WTC11 (cell line): ENCODE results near the gene DDIT4. TPM values are rescaled to one million over a fixed set of nuclear protein-coding genes. Genes with fewer than 3 reads are reported as not detected.

Experiments
- ATAC-seq: fragments of 200-7000 bp; cut with Tn5 transposase; 2 replicates; pipeline ENCODE4 v1.10.0; 2021; ENCODE audit warnings: mild to moderate bottlenecking, moderate library complexity
- CTCF ChIA-PET: fragments of 300-600 bp; sonication (Branson Sonifier 250); formaldehyde crosslinking; loops from one replicate; lab custom pipeline; 2021; ENCODE audit warnings: antibody characterized with exemption; lab: Charles Lee
- POLR2A ChIA-PET: fragments of 350-600 bp; sonication (Branson Sonifier 250); formaldehyde crosslinking; loops from one replicate; lab custom pipeline; 2021; ENCODE audit warnings: antibody characterized with exemption; lab: Charles Lee
- DNase-seq: peaks from one replicate; pipeline ENCODE4 v3.0.0; 2021; ENCODE audit warnings: low spot score
- H3K27ac Mint-ChIP-seq: 2 replicates; pipeline ENCODE4 v1.8.0; 2021; ENCODE audit warnings: mixed read lengths
- H3K27me3 Mint-ChIP-seq: 2 replicates; pipeline ENCODE4 v1.8.0; 2021; ENCODE audit warnings: low read depth, mild to moderate bottlenecking, moderate library complexity, mixed read lengths
- H3K36me3 Mint-ChIP-seq: 2 replicates; pipeline ENCODE4 v1.8.0; 2021; ENCODE audit warnings: mixed read lengths
- H3K4me1 Mint-ChIP-seq: 2 replicates; pipeline ENCODE4 v1.8.0; 2022; ENCODE audit warnings: mixed read lengths
- H3K4me3 Mint-ChIP-seq: 2 replicates; pipeline ENCODE4 v1.8.0; 2021; ENCODE audit warnings: mild to moderate bottlenecking, moderate library complexity, mixed read lengths
- H3K9me3 Mint-ChIP-seq: 2 replicates; pipeline ENCODE4 v1.8.0; 2021; ENCODE audit warnings: mixed read lengths
- ATF6 ChIP-seq: sonication (generic); formaldehyde crosslinking; IDR thresholded peaks from 2 replicates; pipeline ENCODE4 v1.8.1; 2023; ENCODE audit warnings: mild to moderate bottlenecking, missing genetic modification reagents
- CTCF ChIP-seq: fragments of 200-600 bp; IDR thresholded peaks from 2 replicates; pipeline ENCODE4 v1.8.0; 2022; ENCODE audit warnings: antibody characterized with exemption
- E2F5 ChIP-seq: sonication (generic); formaldehyde crosslinking; IDR thresholded peaks from 2 replicates; pipeline ENCODE4 v1.8.1; 2022; ENCODE audit warnings: mild to moderate bottlenecking, moderate library complexity, missing genetic modification reagents
- ERG ChIP-seq: fragments of 250-450 bp; sonication (Bioruptor Pico); IDR thresholded peaks from 2 replicates; pipeline ENCODE4 v1.8.0; 2021; ENCODE audit warnings: mild to moderate bottlenecking
- FOXJ3 ChIP-seq: sonication (generic); formaldehyde crosslinking; IDR thresholded peaks from 2 replicates; pipeline ENCODE4 v1.9.0; 2021; ENCODE audit warnings: missing genetic modification reagents, mild to moderate bottlenecking, borderline replicate concordance
- MYBL2 ChIP-seq: sonication (generic); formaldehyde crosslinking; IDR thresholded peaks from 2 replicates; pipeline ENCODE4 v1.8.1; 2023; ENCODE audit warnings: mild to moderate bottlenecking, moderate library complexity, missing genetic modification reagents
- NR2C2 ChIP-seq: sonication (generic); formaldehyde crosslinking; IDR thresholded peaks from 2 replicates; pipeline ENCODE4 v1.8.0; 2022; ENCODE audit warnings: mild to moderate bottlenecking, missing genetic modification reagents
- SMAD3 ChIP-seq: sonication (generic); formaldehyde crosslinking; IDR thresholded peaks from 2 replicates; pipeline ENCODE4 v1.8.0; 2022; ENCODE audit warnings: missing genetic modification reagents, mild to moderate bottlenecking, borderline replicate concordance
- SP1 ChIP-seq: sonication (generic); formaldehyde crosslinking; conservative IDR thresholded peaks from 2 replicates; pipeline ENCODE4 v1.8.1; 2022; ENCODE audit warnings: missing genetic modification reagents
- TCF7 ChIP-seq: sonication (generic); formaldehyde crosslinking; IDR thresholded peaks from 2 replicates; pipeline ENCODE4 v1.8.0; 2022; ENCODE audit warnings: mild to moderate bottlenecking, low read depth, missing genetic modification reagents, moderate library complexity
- TP53 ChIP-seq: sonication (generic); formaldehyde crosslinking; IDR thresholded peaks from 2 replicates; pipeline ENCODE4 v1.8.1; 2023; ENCODE audit warnings: mild to moderate bottlenecking, missing genetic modification reagents
- USF1 ChIP-seq: sonication (generic); formaldehyde crosslinking; IDR thresholded peaks from 2 replicates; pipeline ENCODE4 v1.8.0; 2022; ENCODE audit warnings: mild to moderate bottlenecking, missing genetic modification reagents
- USF2 ChIP-seq: sonication (generic); formaldehyde crosslinking; IDR thresholded peaks from 2 replicates; pipeline ENCODE4 v1.8.1; 2023; ENCODE audit warnings: mild to moderate bottlenecking, missing genetic modification reagents, moderate library complexity
- ZBTB21 ChIP-seq: sonication (generic); formaldehyde crosslinking; IDR thresholded peaks from 2 replicates; pipeline ENCODE4 v1.8.1; 2023; ENCODE audit warnings: mild to moderate bottlenecking, missing genetic modification reagents, borderline replicate concordance
- ZBTB43 ChIP-seq: sonication (generic); formaldehyde crosslinking; IDR thresholded peaks from 2 replicates; pipeline ENCODE4 v1.8.1; 2023; ENCODE audit warnings: mild to moderate bottlenecking, missing genetic modification reagents
- ZMAT4 ChIP-seq: fragments of 250-450 bp; sonication (Bioruptor Pico); IDR thresholded peaks from 2 replicates; pipeline ENCODE4 v1.9.0; 2021; ENCODE audit warnings: mild to moderate bottlenecking
- ZNF396 ChIP-seq: fragments of 250-450 bp; sonication (Bioruptor Pico); IDR thresholded peaks from 2 replicates; pipeline ENCODE4 v1.8.0; 2021; ENCODE audit warnings: mild to moderate bottlenecking, moderate library complexity, borderline replicate concordance
- total RNA-seq: library from RNA; stranded (reverse); gene quantifications from 3 replicates; pipeline ENCODE4 v1.2.3, GENCODE V29; 2021

Gene DDIT4
- total RNA-seq, 1 experiment from 2014 or later, result 118 TPM

GRCh38 chr10:72312865-72313391 is 39.2 kb downstream of the DDIT4 start:
- H3K4me3 Mint-ChIP-seq, result no peak overlapping the region
- no peaks in the 10 kb centered on the region for H3K36me3 Mint-ChIP-seq
- no peaks in the 10 kb centered on the region for H3K9me3 Mint-ChIP-seq
- no peaks in the 10 kb centered on the region; the same call in 1 of the 2 replicates for H3K27me3 Mint-ChIP-seq
- ChIA-PET CTCF (no interaction called here), POLR2A (interaction anchor here (1.9 kb wide), 1 partner anchor 14 kb away, joined by 5 read pairs; no protein-coding TSS in a partner anchor)
- ATAC-seq, result no peak
- H3K4me1 Mint-ChIP-seq, result peaks cover 43% of the 10 kb centered on the region
- DNase-seq, result no peak
- no peak for TF ChIP-seq ZBTB43 (CRISPR knock-in tag)
- no peak for TF ChIP-seq TCF7
- no peak for TF ChIP-seq ATF6 (CRISPR knock-in tag)
- no peak for TF ChIP-seq MYBL2
- no peak for TF ChIP-seq ZNF396
- no peak for TF ChIP-seq SMAD3 (CRISPR knock-in tag)
- no peak for TF ChIP-seq E2F5 (CRISPR knock-in tag)
- TF ChIP-seq USF2, result no peak
- TF ChIP-seq NR2C2, result no peak
- no peak for TF ChIP-seq SP1 (CRISPR knock-in tag)
- TF ChIP-seq ZMAT4 (CRISPR knock-in tag), result no peak
- no peak for TF ChIP-seq TP53 (CRISPR knock-in tag)
- no peak for TF ChIP-seq FOXJ3
- TF ChIP-seq ZBTB21, result no peak
- no peak for TF ChIP-seq USF1 (CRISPR knock-in tag)
- no peak for TF ChIP-seq CTCF
- no peak for TF ChIP-seq ERG (CRISPR knock-in tag)
- H3K27ac Mint-ChIP-seq, result no peak overlapping the region; the same call in 1 of the 2 replicates
